ENCODE measurements around the gene GNAS-AS1.

The GNAS-AS1 gene

DNA sequence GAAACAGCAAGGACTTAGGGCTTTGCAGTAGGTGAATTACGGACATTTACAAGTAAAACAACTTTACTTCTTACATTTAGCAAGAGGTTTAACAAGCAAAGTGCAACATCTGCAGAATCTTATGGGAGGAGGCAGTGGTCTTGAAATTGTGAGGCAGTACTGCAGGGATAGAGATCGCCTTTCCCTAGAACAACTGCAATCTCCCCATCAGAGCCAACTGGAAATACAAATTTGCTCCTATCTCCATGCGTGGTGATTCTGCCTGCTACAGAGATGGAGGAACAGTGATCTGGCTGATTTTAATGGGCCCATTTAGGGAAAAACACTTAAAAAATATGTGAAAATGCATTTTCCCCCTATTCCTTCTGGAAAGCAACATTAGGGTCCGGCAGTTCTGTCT lies 27.7 kb upstream of the GNAS-AS1 start:
- H3K4me3 ChIP-seq (ENCODE audit: control insufficient read depth, low read depth, low read length): no peak overlapping the region
- DNase-seq (ENCODE audit: low read depth): no peak
- TF ChIP-seq, protein P1, sequence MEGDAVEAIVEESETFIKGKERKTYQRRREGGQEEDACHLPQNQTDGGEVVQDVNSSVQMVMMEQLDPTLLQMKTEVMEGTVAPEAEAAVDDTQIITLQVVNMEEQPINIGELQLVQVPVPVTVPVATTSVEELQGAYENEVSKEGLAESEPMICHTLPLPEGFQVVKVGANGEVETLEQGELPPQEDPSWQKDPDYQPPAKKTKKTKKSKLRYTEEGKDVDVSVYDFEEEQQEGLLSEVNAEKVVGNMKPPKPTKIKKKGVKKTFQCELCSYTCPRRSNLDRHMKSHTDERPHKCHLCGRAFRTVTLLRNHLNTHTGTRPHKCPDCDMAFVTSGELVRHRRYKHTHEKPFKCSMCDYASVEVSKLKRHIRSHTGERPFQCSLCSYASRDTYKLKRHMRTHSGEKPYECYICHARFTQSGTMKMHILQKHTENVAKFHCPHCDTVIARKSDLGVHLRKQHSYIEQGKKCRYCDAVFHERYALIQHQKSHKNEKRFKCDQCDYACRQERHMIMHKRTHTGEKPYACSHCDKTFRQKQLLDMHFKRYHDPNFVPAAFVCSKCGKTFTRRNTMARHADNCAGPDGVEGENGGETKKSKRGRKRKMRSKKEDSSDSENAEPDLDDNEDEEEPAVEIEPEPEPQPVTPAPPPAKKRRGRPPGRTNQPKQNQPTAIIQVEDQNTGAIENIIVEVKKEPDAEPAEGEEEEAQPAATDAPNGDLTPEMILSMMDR (conservative IDR thresholded peaks at IDR 0.05; ENCODE audit: control insufficient read depth, insufficient read depth, low read depth, low read length): no peak

DNA sequence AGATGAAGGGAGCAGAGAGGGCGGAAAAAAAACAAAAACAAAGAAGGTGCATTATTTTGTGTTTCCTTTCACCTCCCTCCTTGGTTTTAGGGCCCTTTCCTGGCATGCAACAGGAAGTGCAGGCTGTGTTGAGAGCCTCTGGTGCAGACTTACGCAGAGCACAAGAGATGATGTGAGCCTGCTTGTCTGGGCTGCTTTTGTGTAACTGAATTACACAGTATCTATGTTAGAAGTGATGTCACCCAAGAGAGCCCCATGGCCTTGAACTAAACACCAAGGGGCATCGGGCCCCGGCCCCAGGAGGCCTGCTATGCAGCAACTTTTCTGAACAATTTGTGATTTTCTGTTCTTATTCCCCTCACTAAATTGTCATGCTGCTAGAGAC lies 27.3 kb upstream of the GNAS-AS1 start:
- no peak overlapping the region for H3K4me3 ChIP-seq (ENCODE audit: control insufficient read depth, low read depth, low read length)
- DNase-seq (ENCODE audit: low read depth): no peak
- TF ChIP-seq, protein P1 (conservative IDR thresholded peaks at IDR 0.05; ENCODE audit: control insufficient read depth, insufficient read depth, low read depth, low read length): no peak

DNA sequence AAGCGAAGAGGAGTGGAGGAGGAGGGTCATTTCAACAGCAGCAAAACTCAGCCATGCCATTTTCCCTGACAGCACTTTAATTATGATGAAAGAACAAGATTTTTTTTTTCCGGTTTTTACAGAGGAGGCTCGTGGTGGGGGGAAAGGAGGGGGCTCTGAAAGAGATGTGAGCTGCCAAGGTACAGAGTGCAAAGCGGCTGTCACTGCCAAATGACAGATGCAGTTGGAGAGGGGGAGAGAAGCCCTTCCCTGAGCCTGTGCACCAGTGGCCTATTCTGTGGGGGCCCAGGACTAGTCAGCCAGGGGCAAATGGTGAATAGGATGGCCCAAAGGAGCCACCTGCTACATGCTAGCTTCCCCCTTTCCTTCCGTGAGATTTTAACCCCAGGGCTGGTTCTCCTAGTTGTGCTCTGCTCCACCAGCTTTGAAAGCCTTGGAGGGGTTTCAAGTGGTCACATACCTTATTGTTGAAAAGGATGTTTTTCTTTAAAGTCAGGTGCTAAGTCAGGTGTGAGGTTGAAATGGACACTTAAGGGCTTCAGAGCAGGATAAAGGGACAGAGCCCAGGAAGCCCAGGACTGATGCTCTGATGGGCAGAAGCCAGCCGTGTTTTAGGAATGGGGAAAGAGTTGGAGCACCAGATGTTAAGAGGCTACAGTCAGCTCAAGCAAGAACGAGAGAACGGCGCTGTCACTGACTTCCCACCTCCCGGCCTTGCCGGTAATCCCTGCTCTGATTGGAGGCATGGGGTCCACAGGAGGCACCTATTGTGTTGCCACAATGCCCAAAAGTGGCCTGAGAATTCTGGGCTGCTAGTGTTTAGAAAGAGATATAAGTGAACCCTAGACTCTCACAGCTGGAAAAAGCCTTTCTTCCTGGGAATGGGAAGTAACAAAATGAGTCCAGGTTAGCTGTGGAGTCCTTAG lies 26.6 kb upstream of the GNAS-AS1 start:
- no peak for DNase-seq (ENCODE audit: low read depth)
- TF ChIP-seq, protein P1 (conservative IDR thresholded peaks at IDR 0.05; ENCODE audit: control insufficient read depth, insufficient read depth, low read depth, low read length): no peak
- H3K4me3 ChIP-seq (ENCODE audit: control insufficient read depth, low read depth, low read length): no peak overlapping the region

DNA sequence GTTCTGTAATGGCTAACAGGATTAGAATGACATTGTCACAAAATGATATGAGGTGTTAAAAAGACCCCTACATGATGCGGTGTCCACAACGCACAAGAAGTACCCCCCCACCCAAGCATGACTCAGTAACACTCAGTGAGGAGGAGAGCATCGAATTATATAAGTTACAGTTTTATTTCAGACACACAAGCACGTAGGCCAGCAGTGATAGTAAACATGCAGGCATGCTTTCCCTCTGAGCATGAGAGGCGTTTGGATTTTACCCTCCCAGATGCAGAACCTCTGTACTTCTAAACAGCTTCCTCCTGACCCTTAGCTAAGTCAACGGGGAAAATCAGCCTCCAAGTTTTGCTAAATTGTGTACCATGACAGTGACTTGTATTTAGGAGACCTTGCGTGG lies 25.7 kb upstream of the GNAS-AS1 start:
- H3K4me3 ChIP-seq (ENCODE audit: control insufficient read depth, low read depth, low read length): no peak overlapping the region
- TF ChIP-seq, protein P1 (conservative IDR thresholded peaks at IDR 0.05; ENCODE audit: control insufficient read depth, insufficient read depth, low read depth, low read length): no peak
- DNase-seq (ENCODE audit: low read depth): no peak

DNA sequence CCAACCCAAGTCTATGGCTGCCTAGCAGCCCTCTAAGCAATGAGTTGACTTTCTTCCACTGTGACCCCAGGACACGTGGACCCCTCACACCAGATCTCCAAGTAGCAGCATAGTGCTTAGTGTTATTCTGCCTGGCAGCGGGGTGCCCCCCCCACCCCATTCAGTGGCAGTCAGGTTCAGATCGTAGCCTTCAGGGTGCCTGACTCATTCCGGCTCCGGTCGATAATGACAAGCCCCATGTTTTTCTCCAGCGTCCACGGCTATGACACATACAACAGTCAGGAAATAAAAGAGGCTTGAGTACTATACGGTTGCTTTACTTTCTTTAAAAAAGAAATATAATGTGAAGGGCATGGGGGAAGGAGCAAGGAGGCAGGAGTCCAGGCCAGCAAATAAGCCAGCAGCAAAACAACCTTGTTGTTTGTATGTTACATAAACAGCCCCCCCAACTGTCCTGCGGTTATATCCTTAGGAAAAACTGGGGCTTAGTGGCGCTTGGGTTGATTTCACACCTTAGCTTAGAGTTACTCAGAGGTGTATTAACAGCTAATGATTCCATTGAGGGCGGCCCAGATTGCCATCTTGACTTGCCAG lies 24.9 kb upstream of the GNAS-AS1 start:
- no peak overlapping the region for H3K4me3 ChIP-seq (ENCODE audit: control insufficient read depth, low read depth, low read length)
- TF ChIP-seq, protein P1 (conservative IDR thresholded peaks at IDR 0.05; ENCODE audit: control insufficient read depth, insufficient read depth, low read depth, low read length): no peak
- DNase-seq (ENCODE audit: low read depth): no peak

DNA sequence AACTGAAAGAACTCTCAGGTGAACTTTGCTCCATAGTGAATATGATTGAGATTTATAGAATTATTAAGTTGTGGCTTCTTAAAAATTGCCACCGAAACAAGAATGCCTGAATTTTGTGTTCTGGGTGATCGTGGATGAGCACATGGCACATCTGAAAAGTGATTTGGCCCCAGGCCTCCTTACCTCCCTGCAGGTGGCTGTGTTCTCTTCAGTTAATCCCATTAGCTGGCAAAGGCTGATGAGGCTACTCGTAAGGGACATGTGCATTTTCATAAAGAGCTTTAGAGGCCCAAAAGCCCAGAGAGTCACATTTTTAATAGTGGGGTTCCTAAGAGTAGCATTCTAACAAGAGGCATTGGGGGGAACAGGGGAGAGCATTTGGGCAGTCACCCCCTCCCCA lies 24.4 kb upstream of the GNAS-AS1 start:
- TF ChIP-seq, protein P1 (conservative IDR thresholded peaks at IDR 0.05; ENCODE audit: control insufficient read depth, insufficient read depth, low read depth, low read length): no peak
- DNase-seq (ENCODE audit: low read depth): no peak

More for the DNA sequence above, 24.4 kb upstream of the GNAS-AS1 start:
- H3K4me3 ChIP-seq (ENCODE audit: control insufficient read depth, low read depth, low read length): no peak overlapping the region

All from fibroblast of mammary gland (primary cell).